ENCODE results near the gene LTC4S.

DNA sequence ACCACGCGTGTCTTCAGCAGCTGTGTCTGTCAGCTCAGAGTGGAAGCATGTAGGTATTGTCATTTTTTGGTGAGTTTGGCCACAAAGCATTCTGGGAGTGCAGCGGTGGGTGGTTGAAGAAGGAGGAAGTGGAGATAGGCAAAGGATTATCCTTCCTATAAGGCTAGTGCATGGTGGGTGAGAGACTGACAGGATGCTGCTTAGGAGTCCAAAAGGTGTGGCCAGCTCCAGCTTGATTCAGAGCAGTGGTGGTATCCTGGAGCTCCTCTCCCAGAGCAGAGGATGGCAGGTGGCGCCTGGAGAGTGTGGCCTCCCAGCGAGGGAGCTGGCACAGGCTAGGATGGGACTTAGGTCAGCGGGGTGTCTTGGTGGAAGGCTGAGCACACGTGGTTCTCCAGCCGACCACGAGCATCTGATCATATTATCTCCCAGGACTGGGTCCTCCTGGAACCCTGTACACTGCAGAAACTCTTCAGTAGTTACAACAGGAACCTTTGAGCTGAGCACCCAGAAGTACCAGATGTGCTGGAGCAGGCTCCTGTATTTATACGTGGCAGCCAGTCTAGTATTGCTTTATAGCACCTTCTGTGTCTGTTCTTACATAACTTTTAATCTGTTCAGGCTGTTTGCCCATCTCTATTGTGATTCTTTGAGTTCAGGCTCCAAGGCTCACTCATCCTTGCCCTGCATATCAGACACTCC lies 31.6 kb upstream of the LTC4S start:
- TF ChIP-seq BHLHE40 (IDR thresholded peaks at IDR 0.05; ENCODE audit: borderline replicate concordance), result no peak
- TF ChIP-seq LEF1 (IDR thresholded peaks at IDR 0.05; ENCODE audit: borderline replicate concordance), result no peak
- TF ChIP-seq FOXM1 (IDR thresholded peaks at IDR 0.05; ENCODE audit: borderline replicate concordance), result no peak
- no peak for TF ChIP-seq FOXA1 (IDR thresholded peaks at IDR 0.05)
- TF ChIP-seq CTBP1 (IDR thresholded peaks at IDR 0.05; ENCODE audit: borderline replicate concordance), result no peak
- TF ChIP-seq NFRKB (IDR thresholded peaks at IDR 0.05), result no peak
- no peak for TF ChIP-seq SP1 (IDR thresholded peaks at IDR 0.05)
- no peak for TF ChIP-seq FOXK2 (IDR thresholded peaks at IDR 0.05)
- TF ChIP-seq TARDBP (IDR thresholded peaks at IDR 0.05), result no peak

Data from HEK293T (cell line).